Skin of body (tissue), 2 donors: ENCODE results near the gene NRTN. TPM values are rescaled to one million over a fixed set of nuclear protein-coding genes. Genes with fewer than 3 reads are reported as not detected.

Source experiments
- DNase-seq: peaks from one replicate; lab custom pipeline; 2025; lab: John Stamatoyannopoulos, UW
- total RNA-seq: library from RNA; depleted of rRNA; stranded (reverse); fragments of >200 nt; gene quantifications from one replicate; pipeline ENCODE4 v1.2.3, GENCODE V29; 2014

The NRTN gene
- total RNA-seq, 1 donor from 2014 or later = 2.2 TPM

- no peak for DNase-seq
Observed at GRCh38 chr19:5789886-5790558, 14.8 kb upstream of the NRTN start.

- DNase-seq = peak; percentile 97
Observed at GRCh38 chr19:5790559-5791520, 14.0 kb upstream of the NRTN start, which contains the start of gene DUS3L. DUS3L (minus strand) TSS chr19:5791163; CDS start chr19:5791141, 22 bp downstream.

- DNase-seq = no peak
Observed at GRCh38 chr19:5792224-5792623, 12.6 kb upstream of the NRTN start.

- no peak for DNase-seq
Observed at GRCh38 chr19:5793188-5793587, 11.7 kb upstream of the NRTN start.

GRCh38 chr19:5795382-5795919 lies 9.4 kb upstream of the NRTN start:
- DNase-seq = no peak

- DNase-seq = no peak
Observed at GRCh38 chr19:5798244-5798643, 6.6 kb upstream of the NRTN start.

- DNase-seq = no peak
Observed at GRCh38 chr19:5799247-5800241, 5.3 kb upstream of the NRTN start.

- no peak for DNase-seq
Observed at GRCh38 chr19:5800361-5801270, 4.3 kb upstream of the NRTN start.

GRCh38 chr19:5801796-5802619 lies 2.9 kb upstream of the NRTN start:
- peak; percentile 84 for DNase-seq

- DNase-seq = no peak
Observed at GRCh38 chr19:5803441-5803751, 1.5 kb upstream of the NRTN start.

GRCh38 chr19:5803752-5804515 lies 933 bp upstream of the NRTN start:
- DNase-seq = peak; percentile 92

- DNase-seq = no peak
Observed at GRCh38 chr19:5805462-5806132, 730 bp downstream of the NRTN start.

- no peak for DNase-seq
Observed at GRCh38 chr19:5806133-5806489, 1.2 kb downstream of the NRTN start.

GRCh38 chr19:5806905-5807304 lies 2.0 kb downstream of the NRTN start:
- no peak for DNase-seq

- no peak for DNase-seq
Observed at GRCh38 chr19:5808120-5808816, 3.4 kb downstream of the NRTN start.

- no peak for DNase-seq
Observed at GRCh38 chr19:5809053-5809452, 4.2 kb downstream of the NRTN start.

GRCh38 chr19:5809469-5809868 lies 4.6 kb downstream of the NRTN start:
- DNase-seq = no peak
